Endodermal cell (in vitro differentiated cells): ENCODE measurements around the gene IL10RB. TPM values are rescaled to one million over a fixed set of nuclear protein-coding genes. Genes with fewer than 3 reads are reported as not detected.
A peak's percentile ranks its signal among the peaks of the same experiment; 100 is the strongest.

ENCODE experiments used
- DNase-seq: peaks from one replicate; pipeline ENCODE4 v3.0.0-alpha.2; 2017
- H3K27ac ChIP-seq: 2 replicates; pipeline ENCODE4 v1.5.1; 2013; ENCODE audit warnings: mild to moderate bottlenecking, low read depth, low read length, moderate library complexity
- H3K27me3 ChIP-seq: 2 replicates; pipeline ENCODE4 v1.6.1; 2013; ENCODE audit warnings: mild to moderate bottlenecking, low read length, moderate library complexity; ENCODE audit not compliant: insufficient read depth, control insufficient read depth, poor library complexity, severe bottlenecking
- H3K36me3 ChIP-seq: 2 replicates; pipeline ENCODE4 v1.7.0; 2013; ENCODE audit warnings: mild to moderate bottlenecking, low read length, moderate library complexity; ENCODE audit not compliant: control insufficient read depth, insufficient read depth
- H3K4me1 ChIP-seq: one replicate; pipeline ENCODE4 v1.7.0; 2013; ENCODE audit warnings: low read length; ENCODE audit not compliant: control insufficient read depth, insufficient read depth
- H3K4me3 ChIP-seq: 2 replicates; pipeline ENCODE4 v1.5.1; 2013; ENCODE audit warnings: mild to moderate bottlenecking, low read length, moderate library complexity
- H3K9ac ChIP-seq: 2 replicates; pipeline ENCODE4 v1.6.1; 2013; ENCODE audit warnings: mild to moderate bottlenecking, low read length, moderate library complexity; ENCODE audit not compliant: poor library complexity, severe bottlenecking; ENCODE audit errors: extremely low read depth
- H3K9me3 ChIP-seq: 2 replicates; pipeline ENCODE4 v1.6.1; 2013; ENCODE audit warnings: mild to moderate bottlenecking, low read length, moderate library complexity; ENCODE audit not compliant: control insufficient read depth
- H3K27ac Mint-ChIP-seq: 2 replicates; pipeline ENCODE4 v1.8.0; 2020; ENCODE audit warnings: mixed read lengths
- H3K27me3 Mint-ChIP-seq: 2 replicates; pipeline ENCODE4 v1.8.0; 2021; ENCODE audit warnings: mild to moderate bottlenecking, mixed read lengths; ENCODE audit not compliant: insufficient read depth
- H3K36me3 Mint-ChIP-seq: 2 replicates; pipeline ENCODE4 v1.8.0; 2020; ENCODE audit warnings: low read depth, mixed read lengths
- H3K4me1 Mint-ChIP-seq: 2 replicates; pipeline ENCODE4 v1.8.0; 2020; ENCODE audit warnings: mixed read lengths
- H3K4me3 Mint-ChIP-seq: 2 replicates; pipeline ENCODE4 v1.8.0; 2020; ENCODE audit warnings: mild to moderate bottlenecking, moderate library complexity, mixed read lengths
- H3K9me3 Mint-ChIP-seq: 2 replicates; pipeline ENCODE4 v1.8.0; 2020; ENCODE audit warnings: mild to moderate bottlenecking, mixed read lengths
- CTCF ChIP-seq: fragments of 200-600 bp; sonication (generic); conservative IDR thresholded peaks from 2 replicates; pipeline ENCODE4 v1.5.0; 2021; ENCODE audit warnings: antibody characterized with exemption, mild to moderate bottlenecking
- WGBS, 2 experiments: methylation state at CpG; one replicate each; pipeline versions ENCODE4 v1.1.5 to v1.1.7; 2013; ENCODE audit warnings: missing lambda C conversion rate in 2 of 2, mixed read lengths in 1 of 2; ENCODE audit not compliant: insufficient coverage in 1 of 2, insufficient read length in 1 of 2; 5-methylcytosine and 5-hydroxymethylcytosine counted together
- total RNA-seq, 2 donors: library from RNA; stranded (reverse); fragmentation: NEBNext Ultra II Directional in 1 of 2; extraction: Animal tissue kit (Norgen Biotek cat#: 25700) in 1 of 2; gene quantifications; 2 replicates in 1 of 2; 3 replicates in 1 of 2; pipeline ENCODE4 v1.2.1, GENCODE V29; 2021

The IL10RB gene
- total RNA-seq, 2 donors from 2014 or later: 4.1 to 5.3 TPM

GRCh38 chr21:33286076-33286475 lies 19.9 kb downstream of the IL10RB start:
- no peak overlapping the region for H3K4me3 Mint-ChIP-seq
- Histone ChIP-seq H3K4me3 (no peak overlapping the region), H3K36me3 (no peaks in the 10 kb centered on the region), H3K27me3 (peaks cover 5% of the 10 kb centered on the region), H3K4me1 (no peaks in the 10 kb centered on the region), H3K9ac (no peak overlapping the region), H3K27ac (no peak overlapping the region), H3K9me3 (peaks cover 2% of the 10 kb centered on the region)
- H3K36me3 Mint-ChIP-seq: peaks cover 14% of the 10 kb centered on the region
- DNase-seq: peak; percentile 38
- no peak overlapping the region for H3K27ac Mint-ChIP-seq
- peaks cover under 1% of the 10 kb centered on the region for H3K9me3 Mint-ChIP-seq
- H3K4me1 Mint-ChIP-seq: peaks cover 3% of the 10 kb centered on the region
- TF ChIP-seq CTCF: no peak
- WGBS, 2 experiments: 90 to 92% methylated on average over 7 to 11 of the region's 11 CpGs
- H3K27me3 Mint-ChIP-seq: peaks cover 6% of the 10 kb centered on the region

GRCh38 chr21:33286600-33287456 lies 20.7 kb downstream of the IL10RB start:
- H3K4me1 ChIP-seq: no peaks in the 10 kb centered on the region

GRCh38 chr21:33289199-33289819 lies 23.1 kb downstream of the IL10RB start:
- no peaks in the 10 kb centered on the region for H3K4me1 ChIP-seq
- no peak for DNase-seq
- no peaks in the 10 kb centered on the region for H3K9me3 ChIP-seq
- Mint-ChIP-seq H3K27me3 (no peaks in the 10 kb centered on the region), H3K27ac (no peak overlapping the region), H3K4me3 (no peak overlapping the region), H3K4me1 (no peaks in the 10 kb centered on the region), H3K36me3 (peaks cover 3% of the 10 kb centered on the region), H3K9me3 (no peaks in the 10 kb centered on the region)
- no peak for TF ChIP-seq CTCF
- no peak overlapping the region for H3K27ac ChIP-seq
- H3K9ac ChIP-seq: no peak overlapping the region
- H3K36me3 ChIP-seq: no peaks in the 10 kb centered on the region
- H3K27me3 ChIP-seq: no peaks in the 10 kb centered on the region
- 88 to 95% methylated on average over 4 to 11 of the region's 11 CpGs for WGBS, 2 experiments
- no peak overlapping the region for H3K4me3 ChIP-seq

More at GRCh38 chr21:33286600-33287456, 20.7 kb downstream of the IL10RB start:
- Mint-ChIP-seq H3K4me3 (no peak overlapping the region), H3K27me3 (peaks cover 6% of the 10 kb centered on the region), H3K27ac (no peak overlapping the region), H3K9me3 (no peaks in the 10 kb centered on the region), H3K4me1 (no peaks in the 10 kb centered on the region), H3K36me3 (peaks cover 14% of the 10 kb centered on the region)
- Histone ChIP-seq H3K27ac (no peak overlapping the region), H3K9me3 (no peaks in the 10 kb centered on the region), H3K27me3 (peaks cover 5% of the 10 kb centered on the region), H3K36me3 (no peaks in the 10 kb centered on the region), H3K4me3 (no peak overlapping the region), H3K9ac (no peak overlapping the region)
- 88 to 89% methylated on average over 8 to 15 of the region's 15 CpGs for WGBS, 2 experiments
- no peak for TF ChIP-seq CTCF
- no peak for DNase-seq
